Activated CD8-positive, alpha-beta memory T cell treated with anti-CD3 and anti-CD28 coated beads, Interleukin-2, amount 50 U/mL, for 24 hours (primary cell): ENCODE measurements around the gene RASAL2.

ENCODE experiments used
- DNase-seq: peaks from one replicate; pipeline ENCODE4 v3.0.0-alpha.2; 2020; ENCODE audit errors: extremely low read depth

RASAL2 gene

GRCh38 chr1:178452013-178452412, 358.1 kb downstream of the RASAL2 start:
- no peak for DNase-seq

- no peak for DNase-seq
Observed at GRCh38 chr1:178456472-178456871, 362.6 kb downstream of the RASAL2 start.

GRCh38 chr1:178457651-178458050, 363.7 kb downstream of the RASAL2 start:
- DNase-seq = no peak

- no peak for DNase-seq
Observed at GRCh38 chr1:178458203-178458602, 364.3 kb downstream of the RASAL2 start.

GRCh38 chr1:178461104-178461503, 367.2 kb downstream of the RASAL2 start:
- DNase-seq = no peak

GRCh38 chr1:178461701-178462100, 367.8 kb downstream of the RASAL2 start:
- no peak for DNase-seq

GRCh38 chr1:178464141-178464540, 370.2 kb downstream of the RASAL2 start:
- no peak for DNase-seq

- DNase-seq = no peak
Observed at GRCh38 chr1:178464566-178464965, 370.7 kb downstream of the RASAL2 start.

GRCh38 chr1:178465011-178465410, 371.1 kb downstream of the RASAL2 start:
- no peak for DNase-seq

- DNase-seq = no peak
Observed at GRCh38 chr1:178467837-178468236, 373.9 kb downstream of the RASAL2 start.

- DNase-seq = no peak
Observed at GRCh38 chr1:178470411-178470960, 376.6 kb downstream of the RASAL2 start.

GRCh38 chr1:178472531-178472930, 378.6 kb downstream of the RASAL2 start:
- no peak for DNase-seq

- no peak for DNase-seq
Observed at GRCh38 chr1:178477373-178477772, 383.5 kb downstream of the RASAL2 start.

GRCh38 chr1:178477841-178478240, 383.9 kb downstream of the RASAL2 start:
- DNase-seq = no peak

GRCh38 chr1:178483251-178483957, 389.5 kb downstream of the RASAL2 start:
- no peak for DNase-seq

- DNase-seq = no peak
Observed at GRCh38 chr1:178484698-178485225, 390.9 kb downstream of the RASAL2 start.

GRCh38 chr1:178485541-178485981, 391.7 kb downstream of the RASAL2 start:
- DNase-seq = no peak

- DNase-seq = no peak
Observed at GRCh38 chr1:178486100-178487069, 392.5 kb downstream of the RASAL2 start.

GRCh38 chr1:178487070-178487615, 393.2 kb downstream of the RASAL2 start:
- no peak for DNase-seq

- DNase-seq = no peak
Observed at GRCh38 chr1:178488393-178488792, 394.5 kb downstream of the RASAL2 start.

GRCh38 chr1:178489399-178489798, 395.5 kb downstream of the RASAL2 start:
- no peak for DNase-seq

GRCh38 chr1:178490136-178490535, 396.2 kb downstream of the RASAL2 start:
- DNase-seq = no peak
